NCI-H1092 treated with DMSO at 0.1 percent for 48 hours (cell line): ENCODE results near the gene MYH7B.

Source experiments
- DNase-seq: peaks from one replicate; lab custom pipeline; 2025; lab: John Stamatoyannopoulos, UW

Gene MYH7B

DNA sequence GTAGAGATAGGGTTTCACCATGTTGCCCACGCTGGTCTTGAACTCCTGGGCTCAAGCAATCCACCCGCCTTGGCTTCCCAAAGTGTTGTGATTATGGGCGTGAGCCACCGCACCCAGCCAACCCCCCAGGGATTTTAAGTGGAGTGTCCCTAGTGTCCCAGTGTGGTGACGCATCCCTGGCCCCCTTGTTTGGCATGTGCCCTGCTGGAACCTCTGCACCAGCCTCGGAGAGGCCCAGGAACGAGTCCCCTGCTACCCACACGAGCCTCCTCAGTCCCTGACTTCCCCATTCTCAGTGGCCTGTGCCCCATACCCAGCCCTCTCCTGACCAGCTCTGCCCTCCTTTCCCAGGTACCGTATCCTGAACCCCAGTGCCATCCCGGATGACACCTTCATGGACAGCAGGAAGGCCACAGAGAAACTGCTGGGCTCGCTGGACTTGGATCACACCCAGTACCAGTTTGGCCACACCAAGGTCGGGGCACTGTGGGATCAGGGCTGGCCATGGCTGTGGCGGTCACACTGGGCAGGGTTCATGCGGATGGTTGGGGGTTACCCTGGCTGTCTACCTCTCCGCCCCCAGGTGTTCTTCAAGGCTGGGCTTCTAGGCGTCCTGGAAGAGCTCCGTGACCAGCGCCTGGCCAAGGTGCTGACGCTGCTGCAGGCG lies 37.2 kb downstream of the MYH7B start:
- no peak for DNase-seq

DNA sequence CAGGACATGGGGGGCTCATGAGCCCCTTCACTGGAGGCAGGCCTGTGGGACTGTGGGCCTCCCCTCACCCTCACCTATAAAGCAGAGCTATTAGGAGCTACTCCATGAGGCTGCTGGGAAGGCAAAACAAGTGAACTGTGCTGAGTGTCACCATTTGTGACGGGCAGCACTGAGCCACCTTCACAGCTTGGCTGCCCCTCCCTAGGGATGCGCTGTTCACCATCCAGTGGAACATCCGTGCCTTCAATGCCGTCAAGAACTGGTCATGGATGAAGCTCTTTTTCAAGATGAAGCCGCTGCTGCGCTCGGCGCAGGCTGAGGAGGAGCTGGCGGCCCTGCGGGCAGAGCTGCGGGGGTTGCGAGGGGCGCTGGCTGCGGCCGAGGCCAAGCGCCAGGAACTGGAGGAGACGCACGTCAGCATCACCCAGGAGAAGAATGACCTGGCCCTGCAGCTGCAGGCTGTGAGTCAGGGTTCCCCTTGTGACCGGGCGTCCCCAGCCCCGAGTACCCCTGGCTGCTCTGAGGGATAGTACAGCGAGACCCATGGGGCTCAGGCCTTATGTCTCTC lies 38.4 kb downstream of the MYH7B start:
- no peak for DNase-seq

DNA sequence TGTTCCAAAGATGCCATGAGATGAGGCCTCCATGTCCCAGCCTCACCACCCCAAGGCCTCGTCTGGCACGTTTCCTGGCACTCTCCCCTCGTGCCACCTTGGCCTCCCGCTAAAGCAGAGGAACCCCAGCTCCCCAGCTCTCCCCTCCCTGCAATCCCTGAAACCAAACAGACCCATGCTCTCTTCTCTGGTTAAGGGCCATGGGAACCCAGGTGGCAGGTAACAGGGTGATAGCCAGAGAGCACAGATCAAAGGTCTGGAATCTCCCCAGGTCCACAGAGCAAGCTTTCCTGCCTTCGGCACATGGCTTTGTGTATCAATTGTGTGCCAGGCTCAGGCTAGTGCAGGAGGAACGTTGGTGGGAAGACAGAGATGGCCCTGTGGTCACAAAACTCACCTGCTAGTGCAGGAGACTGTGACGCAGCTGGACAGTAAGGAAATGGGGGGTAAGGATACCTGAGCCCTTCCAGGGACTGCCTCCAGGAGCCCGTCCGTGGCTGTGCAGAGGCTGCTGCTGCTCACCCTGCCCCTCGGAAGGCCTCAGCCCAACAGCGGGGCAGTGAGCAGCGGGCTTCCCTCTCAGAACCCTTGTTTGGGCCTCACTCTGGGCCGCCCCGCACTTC lies 39.0 kb downstream of the MYH7B start:
- no peak for DNase-seq

DNA sequence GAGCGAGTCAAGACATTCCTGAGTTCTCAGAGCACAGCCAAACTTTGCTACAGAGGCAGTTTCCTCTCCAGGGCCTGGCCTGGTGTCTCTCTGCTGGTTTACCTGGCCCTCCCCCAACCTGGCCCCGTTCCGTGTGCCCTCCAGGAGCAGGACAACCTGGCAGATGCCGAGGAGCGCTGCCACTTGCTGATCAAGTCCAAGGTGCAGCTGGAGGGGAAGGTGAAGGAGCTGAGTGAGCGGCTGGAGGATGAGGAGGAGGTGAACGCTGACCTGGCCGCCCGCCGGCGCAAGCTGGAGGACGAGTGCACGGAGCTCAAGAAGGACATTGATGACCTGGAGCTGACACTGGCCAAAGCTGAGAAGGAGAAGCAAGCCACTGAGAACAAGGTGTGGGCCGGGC lies 39.5 kb downstream of the MYH7B start:
- no peak for DNase-seq

DNA sequence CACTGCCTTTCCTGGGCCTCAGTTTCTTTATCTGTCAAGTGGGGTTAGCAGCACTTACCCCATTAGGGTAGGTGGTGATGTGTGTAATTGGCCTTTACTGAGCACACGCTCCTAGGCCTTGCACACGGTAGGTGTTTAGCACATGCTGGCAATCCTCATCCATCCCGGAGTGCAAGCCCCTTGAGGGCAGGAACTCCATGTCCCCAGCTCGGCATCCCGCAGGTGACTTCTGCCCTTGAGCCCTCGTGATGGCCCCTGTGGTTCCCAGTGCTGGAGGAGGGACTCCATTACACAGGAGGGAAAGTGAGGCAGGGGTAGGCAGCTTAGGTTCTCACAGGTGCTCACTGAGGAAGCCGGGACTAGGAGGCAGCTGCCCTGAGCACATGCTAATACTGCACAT lies 40.0 kb downstream of the MYH7B start:
- no peak for DNase-seq

DNA sequence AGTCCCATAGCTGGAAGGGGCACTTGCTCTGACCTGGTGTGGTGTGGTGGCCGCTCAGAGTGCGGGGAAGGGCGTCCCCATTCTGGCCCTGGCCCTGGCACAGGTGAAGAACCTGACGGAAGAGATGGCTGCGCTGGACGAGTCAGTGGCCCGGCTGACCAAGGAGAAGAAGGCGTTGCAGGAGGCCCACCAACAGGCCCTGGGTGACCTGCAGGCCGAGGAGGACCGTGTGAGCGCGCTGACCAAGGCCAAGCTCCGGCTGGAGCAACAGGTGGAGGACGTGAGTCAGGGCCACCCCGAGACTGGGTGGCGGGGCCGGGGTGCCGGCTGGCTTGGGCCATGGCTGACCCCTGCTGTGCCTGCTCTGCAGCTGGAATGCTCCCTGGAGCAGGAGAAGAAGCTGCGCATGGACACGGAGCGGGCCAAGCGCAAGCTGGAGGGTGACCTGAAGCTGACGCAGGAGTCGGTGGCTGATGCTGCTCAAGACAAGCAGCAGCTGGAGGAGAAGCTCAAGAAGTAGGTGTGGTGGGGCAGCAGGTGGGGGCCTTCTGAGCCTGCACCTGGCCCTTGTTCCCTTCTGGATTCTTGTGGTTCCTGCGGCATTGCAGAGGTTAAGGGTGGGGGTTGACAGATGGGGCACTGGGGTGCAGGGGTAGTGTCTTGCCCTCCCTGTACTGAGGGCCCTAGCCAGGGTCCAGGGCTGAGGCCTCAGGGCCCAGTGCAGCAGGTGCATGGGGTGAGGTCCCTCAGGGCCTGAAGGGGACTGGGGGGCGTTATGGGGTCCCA lies 40.8 kb downstream of the MYH7B start:
- DNase-seq: no peak

DNA sequence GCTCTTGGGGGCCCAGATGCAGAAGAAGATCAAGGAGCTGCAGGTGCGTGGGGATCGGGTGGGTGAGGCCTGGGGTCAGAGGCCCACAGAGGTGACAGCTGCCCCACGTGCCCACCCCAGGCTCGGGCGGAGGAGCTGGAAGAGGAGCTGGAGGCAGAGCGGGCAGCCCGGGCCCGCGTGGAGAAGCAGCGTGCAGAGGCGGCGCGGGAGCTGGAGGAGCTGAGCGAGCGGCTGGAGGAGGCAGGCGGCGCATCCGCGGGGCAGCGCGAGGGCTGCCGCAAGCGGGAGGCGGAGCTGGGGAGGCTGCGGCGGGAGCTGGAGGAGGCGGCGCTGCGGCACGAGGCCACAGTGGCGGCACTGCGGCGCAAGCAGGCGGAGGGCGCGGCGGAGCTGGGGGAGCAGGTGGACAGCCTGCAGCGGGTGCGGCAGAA lies 41.5 kb downstream of the MYH7B start:
- DNase-seq: no peak

DNA sequence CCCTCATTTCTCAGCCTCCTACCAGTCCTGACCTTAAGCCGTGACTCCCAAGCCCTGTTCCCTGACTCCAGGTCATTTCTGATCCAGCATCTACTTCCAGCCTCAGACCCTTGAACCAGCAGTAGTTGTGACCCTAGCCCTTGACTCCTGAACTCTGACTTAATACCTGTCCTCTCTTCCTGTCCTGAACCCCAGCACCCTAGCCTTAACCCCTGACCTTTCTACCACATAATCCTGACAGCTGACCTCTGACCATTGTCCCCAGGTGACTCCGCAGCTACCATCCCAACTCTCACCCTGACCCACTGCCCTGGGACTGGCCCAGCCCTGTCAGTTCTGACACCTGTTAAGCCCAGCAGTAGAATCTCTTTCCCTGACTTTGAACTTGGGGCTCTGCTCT lies 42.1 kb downstream of the MYH7B start:
- no peak for DNase-seq

DNA sequence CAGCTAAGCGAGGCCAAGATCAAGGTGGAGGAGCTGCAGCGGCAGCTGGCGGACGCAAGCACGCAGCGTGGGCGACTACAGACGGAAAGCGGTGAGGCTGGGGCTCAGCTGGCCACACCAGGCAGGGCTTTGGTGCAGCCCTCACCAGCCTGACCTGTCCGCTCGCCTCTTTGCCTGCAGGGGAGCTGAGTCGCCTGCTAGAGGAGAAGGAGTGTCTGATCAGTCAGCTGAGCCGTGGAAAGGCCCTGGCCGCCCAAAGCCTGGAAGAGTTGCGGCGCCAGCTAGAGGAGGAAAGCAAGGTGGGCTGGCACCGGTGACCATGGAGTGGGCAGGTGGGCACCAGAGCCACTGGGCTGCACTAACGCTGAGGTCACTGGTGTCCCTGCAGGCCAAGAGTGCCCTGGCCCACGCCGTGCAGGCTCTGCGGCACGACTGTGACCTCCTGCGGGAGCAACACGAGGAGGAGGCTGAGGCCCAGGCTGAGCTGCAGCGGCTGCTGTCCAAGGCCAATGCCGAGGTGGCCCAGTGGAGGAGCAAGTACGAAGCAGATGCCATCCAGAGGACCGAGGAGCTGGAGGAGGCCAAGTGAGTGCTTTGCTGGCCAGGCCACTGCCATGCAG lies 42.8 kb downstream of the MYH7B start:
- DNase-seq: no peak

DNA sequence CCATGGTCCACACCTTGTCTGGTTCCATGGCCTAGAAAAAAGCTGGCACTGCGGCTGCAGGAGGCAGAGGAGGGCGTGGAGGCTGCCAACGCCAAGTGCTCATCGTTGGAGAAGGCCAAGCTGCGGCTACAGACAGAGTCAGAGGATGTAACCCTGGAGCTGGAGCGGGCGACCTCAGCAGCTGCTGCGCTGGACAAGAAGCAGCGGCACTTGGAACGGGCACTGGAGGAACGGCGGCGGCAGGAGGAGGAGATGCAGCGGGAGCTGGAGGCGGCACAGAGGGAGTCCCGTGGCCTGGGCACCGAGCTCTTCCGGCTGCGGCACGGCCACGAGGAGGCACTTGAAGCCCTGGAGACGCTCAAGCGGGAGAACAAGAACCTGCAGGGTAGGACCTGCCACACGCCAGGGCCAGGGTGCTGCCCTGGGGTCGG lies 43.4 kb downstream of the MYH7B start:
- DNase-seq: no peak

DNA sequence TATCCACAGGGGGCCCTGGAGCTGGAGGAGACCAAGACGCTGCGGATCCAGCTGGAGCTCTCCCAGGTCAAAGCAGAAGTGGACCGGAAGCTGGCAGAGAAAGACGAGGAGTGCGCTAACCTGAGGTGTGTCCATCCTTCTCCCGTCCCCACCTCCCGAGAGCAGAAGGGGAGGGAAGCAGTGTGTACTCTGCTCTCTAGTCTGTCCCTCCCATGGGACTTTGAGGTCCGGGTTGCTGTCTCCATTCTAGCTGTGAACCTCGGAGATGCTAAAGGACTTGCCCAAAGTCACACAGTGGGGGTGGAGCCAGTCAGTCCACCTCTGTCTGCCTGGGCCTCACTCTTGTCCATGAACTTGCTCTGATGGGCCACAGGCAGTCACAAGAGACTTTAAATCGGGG lies 44.1 kb downstream of the MYH7B start:
- no peak for DNase-seq

DNA sequence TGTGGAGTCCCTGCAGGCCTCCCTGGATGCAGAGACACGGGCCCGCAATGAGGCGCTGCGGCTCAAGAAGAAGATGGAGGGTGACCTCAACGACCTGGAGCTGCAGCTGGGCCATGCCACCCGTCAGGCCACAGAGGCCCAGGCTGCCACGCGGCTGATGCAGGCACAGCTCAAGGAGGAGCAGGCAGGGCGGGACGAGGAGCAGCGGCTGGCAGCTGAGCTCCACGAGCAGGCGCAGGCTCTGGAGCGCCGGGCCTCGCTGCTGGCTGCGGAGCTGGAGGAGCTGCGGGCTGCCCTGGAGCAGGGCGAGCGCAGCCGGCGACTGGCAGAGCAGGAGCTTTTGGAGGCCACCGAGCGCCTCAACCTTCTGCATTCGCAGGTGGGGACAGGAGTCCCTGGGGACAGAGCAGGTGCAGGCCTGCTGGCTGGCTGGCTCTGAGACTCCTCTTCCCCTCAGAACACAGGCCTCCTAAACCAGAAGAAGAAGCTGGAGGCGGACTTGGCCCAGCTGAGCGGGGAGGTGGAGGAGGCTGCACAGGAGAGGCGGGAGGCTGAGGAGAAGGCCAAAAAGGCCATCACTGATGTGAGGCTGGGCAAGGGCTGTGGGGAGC lies 44.7 kb downstream of the MYH7B start:
- no peak for DNase-seq

DNA sequence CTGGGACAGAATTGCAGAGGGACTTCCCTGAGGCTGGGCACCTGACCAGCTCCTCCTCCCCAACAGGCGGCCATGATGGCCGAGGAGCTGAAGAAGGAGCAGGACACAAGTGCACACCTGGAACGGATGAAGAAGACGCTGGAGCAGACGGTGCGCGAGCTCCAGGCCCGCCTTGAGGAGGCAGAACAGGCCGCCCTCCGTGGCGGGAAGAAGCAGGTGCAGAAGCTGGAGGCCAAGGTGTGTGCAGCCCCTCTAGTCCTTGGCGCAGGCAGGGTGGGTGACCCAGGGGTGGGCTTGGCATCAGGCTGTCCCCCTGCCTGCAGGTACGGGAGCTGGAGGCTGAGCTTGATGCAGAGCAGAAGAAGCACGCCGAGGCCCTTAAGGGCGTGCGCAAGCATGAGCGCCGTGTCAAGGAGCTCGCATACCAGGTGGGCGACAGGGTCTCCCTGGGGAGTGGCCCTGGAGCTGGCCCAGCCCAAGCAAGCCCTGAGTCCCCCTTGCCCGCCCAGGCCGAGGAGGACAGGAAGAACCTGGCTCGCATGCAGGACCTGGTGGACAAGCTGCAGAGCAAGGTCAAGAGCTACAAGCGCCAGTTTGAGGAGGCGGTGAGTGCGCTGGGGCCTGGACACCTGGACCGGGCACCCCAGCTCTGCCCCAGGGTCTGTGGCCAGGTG lies 45.4 kb downstream of the MYH7B start:
- no peak for DNase-seq

DNA sequence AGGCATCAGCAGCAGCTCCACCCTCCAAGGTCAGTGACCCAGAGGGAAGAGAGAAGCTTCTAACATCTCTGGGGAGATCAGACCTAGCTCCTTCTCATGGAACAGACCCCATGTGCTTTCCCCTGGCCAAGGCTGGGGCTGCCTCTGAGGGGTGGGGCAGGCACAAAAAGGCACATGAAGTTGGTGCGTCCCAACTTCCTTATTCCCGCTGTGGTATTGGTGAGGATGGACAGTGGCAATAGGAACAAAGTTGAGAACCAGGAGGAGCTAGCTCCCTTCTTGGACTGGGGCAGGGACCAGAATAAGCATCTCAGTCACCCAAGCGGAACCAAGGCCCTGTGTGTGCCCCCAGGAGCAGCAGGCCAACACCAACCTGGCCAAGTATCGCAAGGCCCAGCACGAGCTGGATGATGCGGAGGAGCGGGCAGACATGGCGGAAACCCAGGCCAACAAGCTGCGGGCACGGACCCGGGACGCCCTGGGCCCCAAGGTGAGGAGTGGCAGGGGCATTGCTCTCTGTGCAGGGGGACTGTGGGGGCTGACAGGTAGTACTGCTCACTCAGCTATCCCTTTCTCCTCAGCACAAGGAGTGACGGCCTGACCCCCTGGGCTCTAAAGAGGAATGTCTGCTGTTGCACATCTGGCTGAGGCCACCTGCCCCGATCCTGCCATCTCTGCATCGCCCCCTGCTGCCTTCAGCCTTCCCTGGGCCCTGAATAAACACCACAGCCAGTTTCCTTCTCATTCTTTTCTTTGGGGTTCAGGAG lies 46.1 kb downstream of the MYH7B start:
- DNase-seq: no peak

DNA sequence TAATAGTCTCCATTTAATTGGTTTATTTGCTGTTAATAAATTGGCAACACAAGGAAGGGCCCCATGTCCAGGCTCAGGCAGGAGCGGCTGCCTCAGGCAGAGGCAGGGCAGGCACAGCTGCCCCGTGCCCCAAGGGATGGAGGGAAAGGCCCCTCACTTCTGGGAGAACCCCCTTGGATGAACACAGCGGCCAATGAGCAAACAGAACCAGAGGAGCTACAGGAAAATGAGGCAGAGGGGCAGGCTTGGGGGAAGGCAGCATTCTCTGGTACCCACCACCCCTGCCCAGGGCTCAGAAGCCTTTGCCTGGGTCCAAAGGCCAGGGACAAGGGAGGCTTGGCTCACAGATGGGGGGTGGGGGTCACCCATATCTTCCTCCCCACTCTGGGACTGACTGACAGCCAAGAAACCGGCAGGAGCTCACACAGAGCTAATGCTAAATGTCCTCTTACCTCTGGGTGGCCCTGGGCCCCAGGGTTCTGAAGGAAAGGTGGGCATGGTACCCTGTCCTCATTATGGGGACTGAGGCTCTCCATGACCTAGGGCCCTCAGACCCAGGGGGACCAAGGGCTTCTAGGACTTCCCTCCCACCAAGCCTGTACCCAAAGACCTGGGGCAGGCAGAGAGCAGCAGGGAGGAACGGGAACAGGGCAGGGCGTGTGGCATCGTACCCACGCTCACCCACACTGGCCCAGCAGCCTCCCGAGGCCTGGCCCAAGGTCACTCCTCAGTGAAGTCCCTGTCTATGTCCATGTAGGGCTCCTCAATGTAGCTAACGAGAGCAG lies 47.0 kb downstream of the MYH7B start:
- DNase-seq: no peak

DNA sequence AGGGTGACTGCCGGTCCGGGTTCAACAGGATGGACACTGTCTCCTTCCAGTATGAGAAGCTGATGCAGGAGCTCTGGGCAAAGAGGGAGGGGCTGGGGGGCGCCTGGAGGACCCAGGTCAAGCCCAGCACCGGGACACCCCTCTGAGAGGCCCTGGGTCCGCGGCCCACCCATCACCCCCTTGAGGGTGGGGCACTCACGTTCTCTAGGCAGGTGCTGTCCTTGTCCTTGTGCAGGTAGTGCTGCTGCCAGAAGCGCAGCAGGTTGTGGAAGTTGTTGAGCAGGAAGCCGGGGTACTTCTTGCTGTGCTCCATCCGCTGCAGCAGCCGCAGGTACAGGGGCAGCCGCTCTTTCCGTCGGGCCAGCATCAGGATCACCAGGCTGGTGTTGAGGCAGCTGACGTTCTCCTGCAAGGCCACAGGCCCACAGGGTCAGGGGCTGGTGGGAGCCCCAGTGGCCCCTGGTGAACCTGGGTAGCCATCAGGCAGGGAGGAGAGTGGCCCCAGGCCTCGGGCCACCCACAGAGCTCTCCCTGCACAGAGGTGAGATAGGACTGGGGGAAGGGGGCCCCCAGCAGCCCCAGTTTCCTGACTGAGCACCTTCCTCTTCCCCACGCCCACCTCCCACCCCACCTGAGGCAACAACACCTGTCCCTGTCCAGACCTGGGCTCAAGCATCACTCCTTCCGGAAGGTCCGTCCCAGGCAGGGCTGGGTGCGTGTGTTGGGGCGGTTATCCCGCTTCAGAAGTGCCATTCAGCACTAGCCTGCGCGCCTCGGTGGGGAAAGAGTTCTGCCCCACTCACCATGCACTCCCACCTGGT lies 47.8 kb downstream of the MYH7B start:
- DNase-seq: no peak

DNA sequence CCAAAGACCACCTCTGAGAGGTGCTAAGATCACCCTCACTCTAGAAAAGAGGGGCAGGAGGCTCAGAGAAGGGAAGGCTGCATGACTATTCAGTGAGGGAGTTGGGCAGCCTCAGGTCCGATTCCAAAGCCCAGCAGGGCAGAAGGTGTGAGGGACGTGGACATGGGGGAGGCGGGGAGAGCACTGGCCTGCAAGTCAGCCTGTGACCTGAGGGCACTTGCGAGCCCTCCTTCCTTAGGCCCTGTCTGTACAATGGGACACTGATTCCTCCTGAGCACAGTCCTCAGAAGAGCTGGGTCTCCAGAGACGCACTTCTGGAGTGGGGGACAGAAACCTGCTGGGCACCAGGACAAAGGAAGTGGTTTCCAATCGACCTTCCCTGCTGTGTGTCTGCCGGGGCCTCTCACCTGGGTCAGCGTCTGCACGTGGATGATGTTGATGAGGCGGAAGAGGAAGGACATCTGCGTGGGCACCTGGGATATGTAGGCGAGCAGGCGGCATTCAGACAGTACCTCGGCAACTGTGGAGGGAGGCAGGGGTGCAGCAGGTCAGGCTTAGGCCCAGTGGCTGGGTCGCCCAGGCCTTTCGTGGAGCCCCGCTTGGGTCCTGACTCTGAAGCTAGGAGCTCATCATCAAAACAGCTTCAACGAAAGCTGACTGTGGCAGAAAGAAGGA lies 48.5 kb downstream of the MYH7B start:
- no peak for DNase-seq

DNA sequence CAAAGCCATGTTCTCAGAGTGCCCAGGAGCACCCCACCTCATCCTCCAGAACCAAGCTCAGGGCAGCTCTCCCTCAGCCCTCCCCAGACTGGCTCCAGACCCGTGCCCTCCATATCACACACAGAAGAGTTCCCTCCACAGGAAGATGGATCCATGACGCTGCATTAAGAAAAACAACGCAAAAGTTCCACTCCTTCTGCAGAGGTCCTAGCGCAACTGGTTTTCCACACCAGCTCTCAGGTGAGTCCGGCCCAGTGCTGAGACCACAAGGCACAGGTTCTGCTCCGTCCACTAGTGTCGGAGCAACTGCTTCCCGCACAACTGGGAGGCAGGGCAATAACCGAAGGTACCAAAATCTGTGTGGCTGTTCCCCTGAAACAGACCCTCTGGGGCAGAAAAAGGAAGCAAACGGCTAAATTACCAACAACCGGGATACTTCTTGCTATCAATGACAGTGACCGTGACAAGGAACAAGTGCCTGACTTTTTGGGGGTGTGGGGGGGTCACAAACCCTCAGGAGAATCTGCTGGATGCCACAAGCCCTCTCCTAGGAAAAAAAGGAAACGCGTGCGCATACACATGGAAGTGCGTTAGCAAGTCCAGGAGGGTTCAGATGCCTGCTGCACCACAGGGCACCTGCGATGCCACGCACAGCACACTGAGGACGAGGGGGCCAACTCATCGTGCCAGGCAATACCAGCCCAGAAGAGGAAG lies 49.2 kb downstream of the MYH7B start:
- DNase-seq: no peak
